Gastrocnemius medialis (tissue), 4 donors: Measurements from ENCODE around the gene OTUD1.

Experiments
- POLR2A ChIP-seq, 2 donors: fragments of 450-650 bp; IDR thresholded peaks; one replicate each; pipeline ENCODE4 v1.6.1; 2017; ENCODE audit warnings: antibody characterized with exemption in 2 of 2, mild to moderate bottlenecking in 2 of 2, moderate library complexity in 2 of 2
- TF ChIP-seq, protein P1 (sequence below), 5 experiments: fragments of 450-650 bp in 3 of 5; fragments of 200-600 bp in 2 of 5; sonication (generic) in 2 of 5; IDR thresholded peaks in 4 of 5; conservative IDR thresholded peaks in 1 of 5; 1 replicate in 4 of 5; 2 replicates in 1 of 5; pipeline ENCODE4 v1.5.1; 2016 to 2019; ENCODE audit warnings: antibody characterized with exemption in 5 of 5, mild to moderate bottlenecking in 3 of 5, moderate library complexity in 3 of 5

DNA sequence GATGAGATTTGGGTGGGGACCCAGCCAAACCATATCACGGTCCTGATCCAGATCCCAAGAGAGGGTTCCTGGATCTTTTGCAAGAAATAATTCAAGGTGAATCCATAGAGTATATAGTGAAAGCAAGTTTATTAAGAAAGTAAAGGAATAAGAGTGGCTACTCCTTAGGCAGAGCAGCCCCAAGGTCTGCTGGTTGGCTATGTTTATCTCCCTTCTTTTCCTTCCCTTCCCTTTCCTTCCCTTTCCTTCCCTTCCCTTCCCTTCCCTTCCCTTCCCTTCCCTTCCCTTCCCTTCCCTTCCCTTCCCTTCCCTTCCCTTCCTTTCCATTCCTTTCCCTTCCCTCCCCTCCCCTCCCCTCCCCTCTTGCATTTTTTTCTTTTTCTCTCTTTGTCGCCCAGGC lies 35.2 kb downstream of the OTUD1 start:
- no peak for TF ChIP-seq POLR2A (IDR thresholded peaks at IDR 0.05)
- TF ChIP-seq, protein P1, sequence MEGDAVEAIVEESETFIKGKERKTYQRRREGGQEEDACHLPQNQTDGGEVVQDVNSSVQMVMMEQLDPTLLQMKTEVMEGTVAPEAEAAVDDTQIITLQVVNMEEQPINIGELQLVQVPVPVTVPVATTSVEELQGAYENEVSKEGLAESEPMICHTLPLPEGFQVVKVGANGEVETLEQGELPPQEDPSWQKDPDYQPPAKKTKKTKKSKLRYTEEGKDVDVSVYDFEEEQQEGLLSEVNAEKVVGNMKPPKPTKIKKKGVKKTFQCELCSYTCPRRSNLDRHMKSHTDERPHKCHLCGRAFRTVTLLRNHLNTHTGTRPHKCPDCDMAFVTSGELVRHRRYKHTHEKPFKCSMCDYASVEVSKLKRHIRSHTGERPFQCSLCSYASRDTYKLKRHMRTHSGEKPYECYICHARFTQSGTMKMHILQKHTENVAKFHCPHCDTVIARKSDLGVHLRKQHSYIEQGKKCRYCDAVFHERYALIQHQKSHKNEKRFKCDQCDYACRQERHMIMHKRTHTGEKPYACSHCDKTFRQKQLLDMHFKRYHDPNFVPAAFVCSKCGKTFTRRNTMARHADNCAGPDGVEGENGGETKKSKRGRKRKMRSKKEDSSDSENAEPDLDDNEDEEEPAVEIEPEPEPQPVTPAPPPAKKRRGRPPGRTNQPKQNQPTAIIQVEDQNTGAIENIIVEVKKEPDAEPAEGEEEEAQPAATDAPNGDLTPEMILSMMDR (IDR thresholded peaks at IDR 0.05 in 4 of 5, conservative IDR thresholded peaks at IDR 0.05 in 1 of 5), result no peak
